Erythroblast (primary cell): ENCODE measurements around the gene FBXL16.

ENCODE experiments used
- GATA1 ChIP-seq: IDR thresholded peaks from 2 replicates; pipeline ENCODE4 v1.6.1; 2011; ENCODE audit warnings: low read depth, mild to moderate bottlenecking, control low read depth, low read length, moderate library complexity
- POLR2A ChIP-seq: IDR thresholded peaks from 2 replicates; pipeline ENCODE4 v1.6.1; 2011; ENCODE audit warnings: mild to moderate bottlenecking, low read length

- TF ChIP-seq POLR2A, result no peak
- no peak for TF ChIP-seq GATA1
Measured at GRCh38 chr16:689175-689897, 16.3 kb downstream of the FBXL16 start.
